ENCODE measurements around the gene PXDN. TPM values are rescaled to one million over a fixed set of nuclear protein-coding genes. Genes with fewer than 3 reads are reported as not detected.

Gene PXDN
- total RNA-seq, 1 experiment from 2014 or later = 146 TPM

DNA sequence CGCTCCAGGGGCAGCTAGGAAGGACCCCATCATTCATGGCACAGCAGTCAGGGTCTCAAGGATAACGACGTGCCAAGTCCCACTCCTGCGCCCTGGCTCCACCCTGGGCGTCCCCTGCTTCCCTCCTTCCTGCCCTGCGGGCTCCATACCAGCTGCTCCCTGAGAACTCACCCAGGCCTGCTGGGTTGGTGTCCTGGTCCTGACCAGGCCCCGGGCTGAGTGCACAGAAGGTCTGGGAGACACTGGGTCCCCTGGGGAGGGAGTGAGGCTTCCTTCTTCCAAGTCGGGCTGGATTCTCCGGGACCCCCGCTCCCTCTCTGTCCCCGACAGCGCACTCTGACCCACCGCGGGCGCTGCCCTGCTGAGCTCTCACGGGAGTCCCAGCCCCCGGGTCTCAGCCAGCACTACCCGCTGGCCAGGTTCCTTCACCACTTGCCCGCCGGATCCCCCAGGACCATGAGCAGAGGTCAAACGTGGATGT lies 160.2 kb downstream of the PXDN start (continued):
- TF ChIP-seq, protein P1, sequence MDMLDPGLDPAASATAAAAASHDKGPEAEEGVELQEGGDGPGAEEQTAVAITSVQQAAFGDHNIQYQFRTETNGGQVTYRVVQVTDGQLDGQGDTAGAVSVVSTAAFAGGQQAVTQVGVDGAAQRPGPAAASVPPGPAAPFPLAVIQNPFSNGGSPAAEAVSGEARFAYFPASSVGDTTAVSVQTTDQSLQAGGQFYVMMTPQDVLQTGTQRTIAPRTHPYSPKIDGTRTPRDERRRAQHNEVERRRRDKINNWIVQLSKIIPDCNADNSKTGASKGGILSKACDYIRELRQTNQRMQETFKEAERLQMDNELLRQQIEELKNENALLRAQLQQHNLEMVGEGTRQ (CRISPR knock-in tag; IDR thresholded peaks at IDR 0.05) = no peak
- TF ChIP-seq, protein P2, sequence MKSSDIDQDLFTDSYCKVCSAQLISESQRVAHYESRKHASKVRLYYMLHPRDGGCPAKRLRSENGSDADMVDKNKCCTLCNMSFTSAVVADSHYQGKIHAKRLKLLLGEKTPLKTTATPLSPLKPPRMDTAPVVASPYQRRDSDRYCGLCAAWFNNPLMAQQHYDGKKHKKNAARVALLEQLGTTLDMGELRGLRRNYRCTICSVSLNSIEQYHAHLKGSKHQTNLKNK (CRISPR knock-in tag; IDR thresholded peaks at IDR 0.05) = no peak
- TF ChIP-seq GRHL2 (CRISPR knock-in tag; IDR thresholded peaks at IDR 0.05; ENCODE audit: insufficient replicate concordance, severe bottlenecking) = no peak

DNA sequence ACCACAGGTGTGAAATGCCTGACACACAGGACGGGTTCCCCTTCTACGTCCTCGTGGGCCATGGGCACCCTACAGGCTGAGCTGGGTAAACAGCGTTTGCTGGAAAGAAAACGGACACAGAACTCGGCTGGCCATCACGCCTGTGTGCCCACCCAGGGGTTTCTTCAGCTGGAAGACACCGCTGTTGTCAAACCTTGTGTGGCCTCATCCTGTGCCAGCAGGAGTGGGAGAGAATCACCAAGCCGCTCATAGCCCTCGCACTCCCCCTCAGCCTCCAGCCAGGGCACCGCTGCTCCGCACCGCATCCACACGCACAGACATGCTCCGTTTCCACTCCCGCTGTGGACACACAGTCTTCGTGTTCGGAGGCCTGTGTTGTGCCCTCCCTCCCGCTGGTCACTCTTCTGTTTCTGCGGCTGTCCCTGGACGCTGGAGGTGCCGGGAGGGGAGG lies 161.4 kb downstream of the PXDN start:
- no peak overlapping the region for H3K4me3 Mint-ChIP-seq
- peaks cover 13% of the 10 kb centered on the region for H3K4me1 Mint-ChIP-seq
- 0 out of 2 replicates have a peak overlapping the region, but pooled peaks have one; percentile 21 for H3K27ac Mint-ChIP-seq
- H3K27me3 Mint-ChIP-seq (ENCODE audit: low read depth) = no peaks in the 10 kb centered on the region
- ChIA-PET CTCF (no interaction called here), POLR2A (no interaction called here)
- ATAC-seq = no peak
- H3K36me3 Mint-ChIP-seq = peaks cover 4% of the 10 kb centered on the region; the same call in 1 of the 2 replicates
- DNase-seq (ENCODE audit: low spot score) = no peak
- H3K9me3 Mint-ChIP-seq = no peaks in the 10 kb centered on the region
- TF ChIP-seq SOX15 (CRISPR knock-in tag; IDR thresholded peaks at IDR 0.05) (no peak), ZBTB43 (CRISPR knock-in tag; IDR thresholded peaks at IDR 0.05) (no peak), MXD4 (CRISPR knock-in tag; IDR thresholded peaks at IDR 0.05; ENCODE audit: borderline replicate concordance) (no peak), IRF2 (CRISPR knock-in tag; IDR thresholded peaks at IDR 0.05; ENCODE audit: borderline replicate concordance, low read depth) (no peak), CREB1 (CRISPR knock-in tag; IDR thresholded peaks at IDR 0.05) (no peak), ETV6 (CRISPR knock-in tag; IDR thresholded peaks at IDR 0.05) (no peak), ESRRA (CRISPR knock-in tag; IDR thresholded peaks at IDR 0.05; ENCODE audit: borderline replicate concordance) (no peak), NR1H2 (CRISPR knock-in tag; IDR thresholded peaks at IDR 0.05) (no peak), ZNF317 (CRISPR knock-in tag; IDR thresholded peaks at IDR 0.05; ENCODE audit: borderline replicate concordance, low read depth) (no peak), ZNF671 (CRISPR knock-in tag; IDR thresholded peaks at IDR 0.05) (no peak)
- TF ChIP-seq, protein P3, sequence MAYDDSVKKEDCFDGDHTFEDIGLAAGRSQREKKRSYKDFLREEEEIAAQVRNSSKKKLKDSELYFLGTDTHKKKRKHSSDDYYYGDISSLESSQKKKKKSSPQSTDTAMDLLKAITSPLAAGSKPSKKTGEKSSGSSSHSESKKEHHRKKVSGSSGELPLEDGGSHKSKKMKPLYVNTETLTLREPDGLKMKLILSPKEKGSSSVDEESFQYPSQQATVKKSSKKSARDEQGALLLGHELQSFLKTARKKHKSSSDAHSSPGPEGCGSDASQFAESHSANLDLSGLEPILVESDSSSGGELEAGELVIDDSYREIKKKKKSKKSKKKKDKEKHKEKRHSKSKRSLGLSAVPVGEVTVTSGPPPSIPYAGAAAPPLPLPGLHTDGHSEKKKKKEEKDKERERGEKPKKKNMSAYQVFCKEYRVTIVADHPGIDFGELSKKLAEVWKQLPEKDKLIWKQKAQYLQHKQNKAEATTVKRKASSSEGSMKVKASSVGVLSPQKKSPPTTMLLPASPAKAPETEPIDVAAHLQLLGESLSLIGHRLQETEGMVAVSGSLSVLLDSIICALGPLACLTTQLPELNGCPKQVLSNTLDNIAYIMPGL (CRISPR knock-in tag; IDR thresholded peaks at IDR 0.05) = no peak
- TF ChIP-seq, protein P4, sequence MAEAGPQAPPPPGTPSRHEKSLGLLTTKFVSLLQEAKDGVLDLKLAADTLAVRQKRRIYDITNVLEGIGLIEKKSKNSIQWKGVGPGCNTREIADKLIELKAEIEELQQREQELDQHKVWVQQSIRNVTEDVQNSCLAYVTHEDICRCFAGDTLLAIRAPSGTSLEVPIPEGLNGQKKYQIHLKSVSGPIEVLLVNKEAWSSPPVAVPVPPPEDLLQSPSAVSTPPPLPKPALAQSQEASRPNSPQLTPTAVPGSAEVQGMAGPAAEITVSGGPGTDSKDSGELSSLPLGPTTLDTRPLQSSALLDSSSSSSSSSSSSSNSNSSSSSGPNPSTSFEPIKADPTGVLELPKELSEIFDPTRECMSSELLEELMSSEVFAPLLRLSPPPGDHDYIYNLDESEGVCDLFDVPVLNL (CRISPR knock-in tag; IDR thresholded peaks at IDR 0.05; ENCODE audit: borderline replicate concordance, low read depth) = no peak
- TF ChIP-seq, protein P5, sequence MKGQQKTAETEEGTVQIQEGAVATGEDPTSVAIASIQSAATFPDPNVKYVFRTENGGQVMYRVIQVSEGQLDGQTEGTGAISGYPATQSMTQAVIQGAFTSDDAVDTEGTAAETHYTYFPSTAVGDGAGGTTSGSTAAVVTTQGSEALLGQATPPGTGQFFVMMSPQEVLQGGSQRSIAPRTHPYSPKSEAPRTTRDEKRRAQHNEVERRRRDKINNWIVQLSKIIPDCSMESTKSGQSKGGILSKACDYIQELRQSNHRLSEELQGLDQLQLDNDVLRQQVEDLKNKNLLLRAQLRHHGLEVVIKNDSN (CRISPR knock-in tag; IDR thresholded peaks at IDR 0.05) = no peak
- TF ChIP-seq, protein P6, sequence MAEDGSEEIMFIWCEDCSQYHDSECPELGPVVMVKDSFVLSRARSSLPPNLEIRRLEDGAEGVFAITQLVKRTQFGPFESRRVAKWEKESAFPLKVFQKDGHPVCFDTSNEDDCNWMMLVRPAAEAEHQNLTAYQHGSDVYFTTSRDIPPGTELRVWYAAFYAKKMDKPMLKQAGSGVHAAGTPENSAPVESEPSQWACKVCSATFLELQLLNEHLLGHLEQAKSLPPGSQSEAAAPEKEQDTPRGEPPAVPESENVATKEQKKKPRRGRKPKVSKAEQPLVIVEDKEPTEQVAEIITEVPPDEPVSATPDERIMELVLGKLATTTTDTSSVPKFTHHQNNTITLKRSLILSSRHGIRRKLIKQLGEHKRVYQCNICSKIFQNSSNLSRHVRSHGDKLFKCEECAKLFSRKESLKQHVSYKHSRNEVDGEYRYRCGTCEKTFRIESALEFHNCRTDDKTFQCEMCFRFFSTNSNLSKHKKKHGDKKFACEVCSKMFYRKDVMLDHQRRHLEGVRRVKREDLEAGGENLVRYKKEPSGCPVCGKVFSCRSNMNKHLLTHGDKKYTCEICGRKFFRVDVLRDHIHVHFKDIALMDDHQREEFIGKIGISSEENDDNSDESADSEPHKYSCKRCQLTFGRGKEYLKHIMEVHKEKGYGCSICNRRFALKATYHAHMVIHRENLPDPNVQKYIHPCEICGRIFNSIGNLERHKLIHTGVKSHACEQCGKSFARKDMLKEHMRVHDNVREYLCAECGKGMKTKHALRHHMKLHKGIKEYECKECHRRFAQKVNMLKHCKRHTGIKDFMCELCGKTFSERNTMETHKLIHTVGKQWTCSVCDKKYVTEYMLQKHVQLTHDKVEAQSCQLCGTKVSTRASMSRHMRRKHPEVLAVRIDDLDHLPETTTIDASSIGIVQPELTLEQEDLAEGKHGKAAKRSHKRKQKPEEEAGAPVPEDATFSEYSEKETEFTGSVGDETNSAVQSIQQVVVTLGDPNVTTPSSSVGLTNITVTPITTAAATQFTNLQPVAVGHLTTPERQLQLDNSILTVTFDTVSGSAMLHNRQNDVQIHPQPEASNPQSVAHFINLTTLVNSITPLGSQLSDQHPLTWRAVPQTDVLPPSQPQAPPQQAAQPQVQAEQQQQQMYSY (CRISPR knock-in tag; IDR thresholded peaks at IDR 0.05) = no peak
- TF ChIP-seq, protein P7, sequence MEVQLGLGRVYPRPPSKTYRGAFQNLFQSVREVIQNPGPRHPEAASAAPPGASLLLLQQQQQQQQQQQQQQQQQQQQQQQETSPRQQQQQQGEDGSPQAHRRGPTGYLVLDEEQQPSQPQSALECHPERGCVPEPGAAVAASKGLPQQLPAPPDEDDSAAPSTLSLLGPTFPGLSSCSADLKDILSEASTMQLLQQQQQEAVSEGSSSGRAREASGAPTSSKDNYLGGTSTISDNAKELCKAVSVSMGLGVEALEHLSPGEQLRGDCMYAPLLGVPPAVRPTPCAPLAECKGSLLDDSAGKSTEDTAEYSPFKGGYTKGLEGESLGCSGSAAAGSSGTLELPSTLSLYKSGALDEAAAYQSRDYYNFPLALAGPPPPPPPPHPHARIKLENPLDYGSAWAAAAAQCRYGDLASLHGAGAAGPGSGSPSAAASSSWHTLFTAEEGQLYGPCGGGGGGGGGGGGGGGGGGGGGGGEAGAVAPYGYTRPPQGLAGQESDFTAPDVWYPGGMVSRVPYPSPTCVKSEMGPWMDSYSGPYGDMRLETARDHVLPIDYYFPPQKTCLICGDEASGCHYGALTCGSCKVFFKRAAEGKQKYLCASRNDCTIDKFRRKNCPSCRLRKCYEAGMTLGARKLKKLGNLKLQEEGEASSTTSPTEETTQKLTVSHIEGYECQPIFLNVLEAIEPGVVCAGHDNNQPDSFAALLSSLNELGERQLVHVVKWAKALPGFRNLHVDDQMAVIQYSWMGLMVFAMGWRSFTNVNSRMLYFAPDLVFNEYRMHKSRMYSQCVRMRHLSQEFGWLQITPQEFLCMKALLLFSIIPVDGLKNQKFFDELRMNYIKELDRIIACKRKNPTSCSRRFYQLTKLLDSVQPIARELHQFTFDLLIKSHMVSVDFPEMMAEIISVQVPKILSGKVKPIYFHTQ (CRISPR knock-in tag; IDR thresholded peaks at IDR 0.05) = no peak
- TF ChIP-seq, protein P8, sequence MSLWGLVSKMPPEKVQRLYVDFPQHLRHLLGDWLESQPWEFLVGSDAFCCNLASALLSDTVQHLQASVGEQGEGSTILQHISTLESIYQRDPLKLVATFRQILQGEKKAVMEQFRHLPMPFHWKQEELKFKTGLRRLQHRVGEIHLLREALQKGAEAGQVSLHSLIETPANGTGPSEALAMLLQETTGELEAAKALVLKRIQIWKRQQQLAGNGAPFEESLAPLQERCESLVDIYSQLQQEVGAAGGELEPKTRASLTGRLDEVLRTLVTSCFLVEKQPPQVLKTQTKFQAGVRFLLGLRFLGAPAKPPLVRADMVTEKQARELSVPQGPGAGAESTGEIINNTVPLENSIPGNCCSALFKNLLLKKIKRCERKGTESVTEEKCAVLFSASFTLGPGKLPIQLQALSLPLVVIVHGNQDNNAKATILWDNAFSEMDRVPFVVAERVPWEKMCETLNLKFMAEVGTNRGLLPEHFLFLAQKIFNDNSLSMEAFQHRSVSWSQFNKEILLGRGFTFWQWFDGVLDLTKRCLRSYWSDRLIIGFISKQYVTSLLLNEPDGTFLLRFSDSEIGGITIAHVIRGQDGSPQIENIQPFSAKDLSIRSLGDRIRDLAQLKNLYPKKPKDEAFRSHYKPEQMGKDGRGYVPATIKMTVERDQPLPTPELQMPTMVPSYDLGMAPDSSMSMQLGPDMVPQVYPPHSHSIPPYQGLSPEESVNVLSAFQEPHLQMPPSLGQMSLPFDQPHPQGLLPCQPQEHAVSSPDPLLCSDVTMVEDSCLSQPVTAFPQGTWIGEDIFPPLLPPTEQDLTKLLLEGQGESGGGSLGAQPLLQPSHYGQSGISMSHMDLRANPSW (CRISPR knock-in tag; conservative IDR thresholded peaks at IDR 0.05; ENCODE audit: low read depth) = no peak
